Measurements from ENCODE around the gene EFNA5.

GRCh38 chr5:107652839-107653607, 17.7 kb downstream of the EFNA5 start:
- TF ChIP-seq CTCF (IDR thresholded peaks at IDR 0.05; ENCODE audit: borderline replicate concordance, extremely low read depth, low read length, poor library complexity, severe bottlenecking), result no peak
- no peak for TF ChIP-seq EZH2 (IDR thresholded peaks at IDR 0.05; ENCODE audit: borderline replicate concordance, low read depth, low read length, severe bottlenecking)

All from DND-41 (cell line).